ENCODE measurements around the gene TPH2.

Gene TPH2

DNA sequence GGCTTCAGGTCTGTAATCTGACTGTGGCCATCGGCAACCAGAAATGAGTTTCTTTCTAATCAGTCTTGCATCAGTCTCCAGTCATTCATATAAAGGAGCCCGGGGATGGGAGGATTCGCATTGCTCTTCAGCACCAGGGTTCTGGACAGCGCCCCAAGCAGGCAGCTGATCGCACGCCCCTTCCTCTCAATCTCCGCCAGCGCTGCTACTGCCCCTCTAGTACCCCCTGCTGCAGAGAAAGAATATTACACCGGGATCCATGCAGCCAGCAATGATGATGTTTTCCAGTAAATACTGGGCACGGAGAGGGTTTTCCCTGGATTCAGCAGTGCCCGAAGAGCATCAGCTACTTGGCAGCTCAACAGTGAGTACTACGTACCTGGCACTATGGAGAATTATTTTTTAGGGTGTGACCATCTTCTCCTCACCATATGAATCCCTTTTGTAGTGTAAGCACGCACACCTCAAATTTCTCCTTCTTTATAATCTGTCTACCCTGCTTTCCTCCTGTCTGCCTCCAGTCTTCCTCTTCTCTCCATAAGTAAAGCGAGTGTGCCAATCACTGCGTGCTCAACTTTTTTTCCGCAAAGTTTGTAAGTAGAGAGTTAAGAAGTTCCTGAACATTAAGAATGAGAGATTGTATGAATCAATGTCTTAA lies at the start of gene TPH2:
TPH2 (plus strand) TSS at position 118 of the 658 bp plus-strand sequence; CDS start at position 260, 142 bp downstream.
- peak; percentile 19 for DNase-seq (ENCODE audit: low spot score)

DNA sequence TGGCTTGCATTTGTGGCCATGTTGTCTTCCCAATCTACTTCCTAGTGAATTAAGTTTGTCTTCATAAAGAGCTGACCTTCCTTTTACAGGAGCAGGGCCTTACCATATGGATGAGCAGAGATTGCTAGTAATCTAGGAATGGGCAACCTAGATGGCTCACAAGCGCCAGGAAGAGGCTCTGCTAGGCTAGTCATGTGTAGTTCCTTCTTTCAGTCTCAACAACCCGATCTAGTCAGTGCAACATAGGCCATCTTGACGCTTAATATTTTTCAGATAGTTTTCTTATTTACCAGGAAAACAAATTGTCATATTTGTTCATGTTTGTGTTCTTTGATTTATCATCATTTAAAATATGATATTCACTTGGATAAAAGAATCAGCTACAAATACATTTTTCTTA lies 48.2 kb upstream of the TPH2 start:
- DNase-seq (ENCODE audit: low spot score), result no peak

DNA sequence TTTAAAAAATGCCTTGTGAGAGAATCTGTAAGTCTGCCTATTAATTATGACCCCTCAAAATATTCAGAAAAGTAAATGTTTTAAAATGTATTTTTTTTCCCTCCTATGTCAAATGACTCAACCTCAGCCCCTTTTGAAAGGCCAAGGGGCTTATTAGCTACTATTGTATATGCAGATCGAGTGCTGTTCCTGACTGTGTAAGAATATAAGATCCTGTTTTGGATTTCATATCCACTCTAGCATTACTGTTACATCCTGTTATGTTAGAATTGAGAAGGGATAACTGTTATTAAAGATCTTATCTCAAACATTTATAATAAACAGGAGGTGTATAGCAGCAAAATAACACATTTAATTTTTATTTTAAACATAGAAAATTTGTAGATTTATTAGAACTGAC lies 46.6 kb upstream of the TPH2 start:
- DNase-seq (ENCODE audit: low spot score), result no peak

GRCh38 chr12:71896205-71896882 lies 42.3 kb upstream of the TPH2 start:
- DNase-seq (ENCODE audit: low spot score), result no peak

DNA sequence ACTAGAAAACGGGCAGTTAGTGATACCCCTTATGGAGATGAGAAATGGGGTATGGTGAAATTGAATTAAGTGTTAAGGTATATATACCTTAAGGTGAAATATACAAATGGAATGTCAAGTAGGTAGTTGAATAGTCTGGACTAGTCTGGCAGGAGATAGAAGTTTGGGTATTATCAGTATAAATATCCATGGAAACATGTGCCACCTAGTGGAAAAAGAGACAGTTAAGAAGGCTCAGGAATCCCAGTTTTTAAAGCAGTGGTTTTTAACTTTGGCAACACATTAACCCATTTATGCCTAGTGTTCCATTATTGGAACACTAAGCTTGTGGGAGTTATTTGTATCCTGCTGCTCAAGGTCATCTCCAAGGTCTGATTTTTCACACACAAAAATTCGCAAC lies 38.6 kb upstream of the TPH2 start:
- DNase-seq (ENCODE audit: low spot score), result no peak

- DNase-seq (ENCODE audit: low spot score), result no peak
Measured at GRCh38 chr12:71904629-71905028, 34.0 kb upstream of the TPH2 start.

- DNase-seq (ENCODE audit: low spot score), result no peak
Measured at GRCh38 chr12:71935594-71935993, 3.1 kb upstream of the TPH2 start.

DNA sequence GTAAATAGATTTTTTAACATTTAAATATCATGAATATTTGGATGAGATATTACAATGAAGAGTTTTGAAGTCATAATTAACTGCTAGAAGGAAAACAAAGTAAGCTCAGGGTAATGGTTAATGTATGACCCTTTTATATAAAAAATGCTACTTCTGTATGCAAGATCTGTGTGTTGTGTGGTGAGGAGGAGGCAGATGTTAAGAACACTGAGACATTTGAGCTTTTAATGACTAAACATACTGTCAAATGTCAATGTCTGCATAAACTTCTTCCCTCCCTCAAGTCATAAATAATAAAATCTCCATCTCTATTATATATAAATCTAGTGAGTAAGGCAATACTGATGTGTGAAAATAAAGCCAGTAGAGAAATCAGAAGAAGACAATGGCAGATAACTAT lies 1.4 kb downstream of the TPH2 start:
- no peak for DNase-seq (ENCODE audit: low spot score)

- no peak for DNase-seq (ENCODE audit: low spot score)
Measured at GRCh38 chr12:71941174-71941573, 2.5 kb downstream of the TPH2 start.

DNA sequence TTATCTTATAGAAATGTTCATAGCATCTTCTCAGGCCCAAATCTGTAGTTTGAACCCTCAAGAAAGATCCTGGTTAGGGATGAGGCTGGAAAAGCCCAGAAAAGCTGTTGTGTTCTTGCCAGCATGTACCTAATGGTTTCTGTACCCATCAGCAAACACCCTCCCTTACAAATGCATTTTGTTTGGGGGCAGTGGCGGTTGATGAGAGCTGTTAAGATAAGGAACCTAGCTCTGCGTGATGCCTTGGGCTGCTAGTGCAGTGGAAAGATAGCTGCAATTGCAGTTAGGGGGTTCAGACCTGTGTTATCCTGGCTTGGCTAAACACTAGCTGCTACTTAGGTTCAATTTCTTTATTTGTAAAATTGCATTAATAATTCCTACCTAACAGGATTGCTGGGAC lies 3.6 kb downstream of the TPH2 start:
- no peak for DNase-seq (ENCODE audit: low spot score)

GRCh38 chr12:71942703-71943102 lies 4.1 kb downstream of the TPH2 start:
- no peak for DNase-seq (ENCODE audit: low spot score)

DNA sequence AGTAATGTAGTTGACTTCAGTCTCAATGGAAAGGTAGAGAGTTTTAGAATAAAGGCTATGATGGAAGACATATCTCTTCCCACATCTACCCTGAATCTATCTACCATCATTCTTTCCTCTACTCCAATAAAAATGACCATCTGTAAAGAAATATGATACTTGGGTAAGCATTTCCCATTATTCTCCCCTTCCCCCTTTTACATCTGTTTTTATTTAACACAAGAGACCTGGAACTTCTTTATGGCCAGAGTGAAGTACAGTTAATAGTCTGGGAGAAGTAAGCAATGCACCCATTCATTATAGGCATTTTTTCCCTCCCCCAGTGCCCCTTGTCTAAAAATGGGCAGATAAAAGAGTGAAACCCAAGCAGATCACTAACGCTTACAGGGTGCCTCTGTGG lies 6.5 kb downstream of the TPH2 start:
- DNase-seq (ENCODE audit: low spot score), result no peak

- DNase-seq (ENCODE audit: low spot score), result no peak
Measured at GRCh38 chr12:71945883-71946282, 7.2 kb downstream of the TPH2 start.

DNA sequence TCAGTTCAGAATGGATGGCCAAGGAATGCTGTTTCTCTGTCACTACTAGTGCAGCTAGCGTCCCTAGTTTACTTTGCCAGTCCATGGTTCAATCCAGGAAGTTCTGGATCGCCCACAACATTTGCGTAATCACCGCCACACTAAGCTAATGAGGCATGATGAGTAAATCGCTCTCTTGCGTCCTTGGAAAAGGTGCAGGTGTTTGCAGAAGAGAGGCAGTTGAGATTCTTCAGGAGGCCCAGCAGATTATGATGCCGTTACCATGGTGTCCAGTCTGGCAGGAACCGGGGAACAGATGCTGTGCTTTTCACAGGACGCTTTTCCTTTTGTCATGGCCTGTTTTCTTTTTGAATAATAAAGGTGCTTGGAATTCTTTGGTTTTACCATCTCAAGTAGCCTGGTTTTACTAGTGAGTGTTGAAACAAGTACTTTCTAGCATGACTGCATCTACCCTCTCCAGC lies 9.0 kb downstream of the TPH2 start:
- DNase-seq (ENCODE audit: low spot score), result no peak

DNA sequence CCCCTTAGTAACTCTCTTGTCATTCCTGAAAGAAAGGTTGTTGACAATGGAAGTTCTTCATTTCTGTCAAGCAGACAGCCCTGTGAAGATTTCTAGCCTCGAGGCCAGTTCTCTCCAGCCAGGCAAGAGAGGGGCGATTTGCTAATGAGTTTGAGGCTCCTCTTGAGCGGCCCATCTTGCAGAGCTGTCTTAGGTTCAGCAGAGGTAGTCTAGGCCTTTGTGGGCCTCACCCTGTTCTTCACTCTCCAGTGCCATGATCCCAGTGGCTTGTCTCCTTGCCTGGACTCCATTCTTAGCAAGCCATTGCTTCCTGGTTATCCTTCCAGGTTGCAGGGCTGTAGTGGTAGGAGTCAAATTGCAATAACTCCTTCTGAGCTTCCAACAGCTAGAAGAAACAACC lies 9.7 kb downstream of the TPH2 start:
- DNase-seq (ENCODE audit: low spot score), result no peak

- DNase-seq (ENCODE audit: low spot score), result no peak
Measured at GRCh38 chr12:71949646-71950045, 11.0 kb downstream of the TPH2 start.

DNA sequence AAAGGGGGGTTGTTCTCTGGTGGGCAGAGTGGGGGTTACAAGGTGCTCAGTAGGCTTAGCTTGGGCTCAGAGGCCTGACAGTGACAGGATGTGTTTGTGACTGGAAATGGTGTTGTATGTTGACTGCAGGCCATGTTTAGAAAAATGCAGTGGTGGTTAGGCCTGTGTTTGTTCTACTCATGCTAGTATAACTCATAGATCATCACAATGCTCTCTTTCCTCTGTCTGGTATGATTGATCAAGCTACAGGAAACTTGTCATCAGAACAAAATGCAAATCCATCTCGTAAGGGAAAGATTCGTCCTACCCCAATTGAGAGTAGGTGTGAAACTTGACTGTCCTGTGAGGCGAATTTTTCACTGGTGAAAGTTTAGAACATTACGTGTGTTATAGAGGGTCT lies 11.8 kb downstream of the TPH2 start:
- no peak for DNase-seq (ENCODE audit: low spot score)

- no peak for DNase-seq (ENCODE audit: low spot score)
Measured at GRCh38 chr12:71950819-71951218, 12.2 kb downstream of the TPH2 start.

DNA sequence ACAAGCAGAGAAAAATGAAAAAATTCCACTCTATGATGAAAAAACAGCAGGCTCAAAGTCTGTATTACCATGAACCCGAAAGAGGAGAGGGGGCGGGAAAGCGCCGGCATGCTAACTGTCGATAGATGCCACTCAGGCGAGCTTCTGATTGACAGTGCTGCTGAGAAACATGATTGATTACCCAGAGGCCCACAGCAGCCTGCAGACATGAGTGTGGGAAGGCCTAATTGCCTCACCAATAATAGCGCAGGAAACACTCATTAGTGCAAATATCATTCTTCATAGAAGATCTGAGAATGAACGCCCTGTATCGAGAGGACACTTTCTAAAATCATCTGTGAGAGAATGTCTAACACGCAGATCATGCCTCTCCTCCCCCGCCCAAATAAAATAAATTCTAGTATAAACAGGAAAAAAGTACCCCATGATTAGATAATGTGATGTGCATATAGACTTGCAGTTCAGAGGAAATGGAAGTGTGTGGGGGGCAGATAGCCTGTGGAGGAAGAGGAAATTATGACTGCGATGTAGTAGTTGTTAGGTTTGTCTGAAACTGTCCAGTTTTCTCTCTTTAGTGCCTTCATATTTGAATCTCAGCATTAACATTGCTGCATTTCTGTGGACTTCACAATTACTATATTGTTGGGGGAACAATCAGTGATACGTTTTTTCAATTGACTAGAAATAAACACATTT lies 15.6 kb downstream of the TPH2 start:
- DNase-seq (ENCODE audit: low spot score), result no peak

DNA sequence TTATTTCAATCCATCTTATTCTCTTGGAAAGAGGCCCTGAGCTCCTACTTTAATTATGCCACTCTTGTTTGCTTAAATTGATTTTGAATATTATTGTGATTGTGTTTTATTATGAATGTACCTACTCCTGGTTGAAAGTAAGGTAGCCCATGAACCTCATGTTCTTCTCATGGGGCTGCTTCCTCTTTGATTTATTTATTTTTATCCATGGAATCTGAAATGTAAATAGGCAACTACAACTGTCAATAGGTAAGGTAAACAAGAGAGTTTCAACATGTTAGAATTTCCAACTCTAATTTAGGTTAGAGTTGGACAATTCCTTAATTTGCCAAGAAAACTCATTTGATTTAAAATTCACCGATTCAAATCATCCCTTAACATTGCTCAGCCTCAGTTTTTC lies 16.2 kb downstream of the TPH2 start:
- DNase-seq (ENCODE audit: low spot score), result no peak

DNA sequence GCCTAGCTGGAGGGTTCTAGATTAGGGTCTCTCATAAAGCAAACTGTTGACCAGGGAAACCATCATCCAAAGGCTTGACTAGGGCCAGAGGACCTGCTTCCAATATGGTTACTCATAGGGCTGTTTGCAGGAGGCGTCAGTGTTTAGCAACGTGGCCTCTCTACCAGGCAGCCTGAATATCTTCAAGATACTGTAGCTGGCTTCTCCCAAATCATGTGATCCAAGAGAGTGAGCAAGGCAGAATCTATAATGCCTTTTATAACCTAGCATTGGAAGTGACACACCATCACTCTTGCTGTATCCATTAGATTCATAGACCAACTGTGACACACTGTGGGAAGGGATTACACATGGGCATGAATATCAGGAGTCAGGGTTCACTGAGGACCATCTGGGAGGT lies 17.3 kb downstream of the TPH2 start:
- DNase-seq (ENCODE audit: low spot score), result no peak

DNA sequence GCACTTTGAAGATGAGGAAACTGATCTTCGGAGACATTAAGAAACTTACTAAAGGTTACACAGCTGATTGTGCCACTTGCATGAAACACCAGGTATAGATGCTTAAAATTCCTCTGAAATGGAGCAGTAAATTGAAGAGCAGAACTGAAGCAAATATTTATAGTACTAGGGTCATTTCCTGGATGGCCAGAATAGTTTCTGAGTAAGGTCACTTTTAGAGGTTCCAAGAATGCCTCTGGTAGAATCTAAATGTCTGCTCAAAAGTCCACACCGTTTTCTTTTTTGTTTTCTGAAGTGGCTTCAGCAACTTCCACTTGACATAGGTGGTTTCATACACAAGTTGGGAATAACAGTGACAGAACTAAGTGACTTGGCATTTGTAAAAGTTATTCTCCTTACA lies 19.4 kb downstream of the TPH2 start:
- DNase-seq (ENCODE audit: low spot score), result no peak

- no peak for DNase-seq (ENCODE audit: low spot score)
Measured at GRCh38 chr12:71958457-71958856, 19.8 kb downstream of the TPH2 start.

All from CD4-positive, alpha-beta T cell treated with Interleukin-2 at 100 ng/mL for 4 hours (primary cell).